ENCODE data around the gene CDCA5.

CDCA5 gene

DNA sequence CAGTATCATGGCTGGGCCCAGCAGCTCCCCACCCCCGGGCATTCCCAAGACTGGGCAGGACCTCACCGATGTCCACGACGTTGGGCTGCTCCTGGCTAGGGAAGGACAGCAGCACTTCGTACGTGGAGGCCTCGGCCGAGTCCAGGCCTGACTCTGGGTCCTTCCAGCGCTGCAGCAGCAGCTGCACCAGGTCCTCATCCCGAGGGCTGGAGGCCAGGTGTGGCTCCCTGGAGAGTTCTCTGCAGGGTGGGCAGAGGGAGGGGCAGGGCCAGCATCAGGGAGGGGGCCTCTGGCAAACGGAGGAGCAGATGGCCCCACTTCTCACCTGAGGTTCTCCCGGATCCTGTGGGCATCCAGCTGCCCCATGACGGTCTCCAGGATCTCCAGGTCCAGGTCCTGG is 25.8 kb downstream of the CDCA5 start:
- H3K9ac ChIP-seq (ENCODE audit: low read length), result no peak overlapping the region
- peaks cover 22% of the 10 kb centered on the region for H3K4me1 ChIP-seq (ENCODE audit: insufficient read depth, low read length, severe bottlenecking)
- no peaks in the 10 kb centered on the region for H3K27me3 ChIP-seq (ENCODE audit: insufficient read depth, low read length)
- H4K20me1 ChIP-seq (ENCODE audit: insufficient read depth, low read length), result no peaks in the 10 kb centered on the region
- H3K4me2 ChIP-seq (ENCODE audit: low read length), result no peak overlapping the region
- no peaks in the 10 kb centered on the region for H3K36me3 ChIP-seq (ENCODE audit: insufficient read depth, low read length)
- H3K79me2 ChIP-seq (ENCODE audit: insufficient read depth, low read length), result no peaks in the 10 kb centered on the region
- H2AFZ ChIP-seq (ENCODE audit: low read length), result no peak overlapping the region
- no peaks in the 10 kb centered on the region for H3F3A ChIP-seq (ENCODE audit: insufficient read depth, low read length)
- no peak overlapping the region for H3K27ac ChIP-seq (ENCODE audit: low read depth, low read length, poor library complexity, severe bottlenecking)
- no peaks in the 10 kb centered on the region for H3K9me2 ChIP-seq (ENCODE audit: low read depth, low read length)
- H3K9me3 ChIP-seq (ENCODE audit: low read length), result no peaks in the 10 kb centered on the region
- H3K4me3 ChIP-seq (ENCODE audit: low read depth, low read length, poor library complexity, severe bottlenecking), result no peak overlapping the region
- TF ChIP-seq EZH2 (IDR thresholded peaks at IDR 0.05; ENCODE audit: borderline replicate concordance, low read length), result no peak
- TF ChIP-seq, protein P1, sequence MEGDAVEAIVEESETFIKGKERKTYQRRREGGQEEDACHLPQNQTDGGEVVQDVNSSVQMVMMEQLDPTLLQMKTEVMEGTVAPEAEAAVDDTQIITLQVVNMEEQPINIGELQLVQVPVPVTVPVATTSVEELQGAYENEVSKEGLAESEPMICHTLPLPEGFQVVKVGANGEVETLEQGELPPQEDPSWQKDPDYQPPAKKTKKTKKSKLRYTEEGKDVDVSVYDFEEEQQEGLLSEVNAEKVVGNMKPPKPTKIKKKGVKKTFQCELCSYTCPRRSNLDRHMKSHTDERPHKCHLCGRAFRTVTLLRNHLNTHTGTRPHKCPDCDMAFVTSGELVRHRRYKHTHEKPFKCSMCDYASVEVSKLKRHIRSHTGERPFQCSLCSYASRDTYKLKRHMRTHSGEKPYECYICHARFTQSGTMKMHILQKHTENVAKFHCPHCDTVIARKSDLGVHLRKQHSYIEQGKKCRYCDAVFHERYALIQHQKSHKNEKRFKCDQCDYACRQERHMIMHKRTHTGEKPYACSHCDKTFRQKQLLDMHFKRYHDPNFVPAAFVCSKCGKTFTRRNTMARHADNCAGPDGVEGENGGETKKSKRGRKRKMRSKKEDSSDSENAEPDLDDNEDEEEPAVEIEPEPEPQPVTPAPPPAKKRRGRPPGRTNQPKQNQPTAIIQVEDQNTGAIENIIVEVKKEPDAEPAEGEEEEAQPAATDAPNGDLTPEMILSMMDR (IDR thresholded peaks at IDR 0.05; ENCODE audit: low read length), result no peak

DNA sequence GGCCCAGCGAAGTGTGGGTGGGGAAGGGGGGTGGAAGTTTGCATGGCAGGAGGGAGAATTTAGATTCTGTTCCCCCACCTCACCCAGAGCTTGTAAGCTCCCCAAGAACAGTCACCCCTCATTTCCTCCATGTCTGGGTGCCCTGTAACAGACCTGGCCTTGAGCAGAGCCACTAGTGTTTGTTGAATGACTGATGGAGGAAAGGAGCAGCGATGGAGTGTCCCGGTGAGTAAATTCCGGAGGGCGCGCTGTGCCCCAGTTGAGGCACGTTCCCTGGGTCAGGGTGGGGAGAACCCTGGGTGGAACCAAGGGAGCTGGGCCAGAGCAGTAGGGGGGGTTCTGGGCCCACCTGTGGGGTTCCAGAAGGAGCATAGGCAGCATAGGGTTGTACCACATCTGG is 26.3 kb downstream of the CDCA5 start:
- TF ChIP-seq, protein P1 (IDR thresholded peaks at IDR 0.05; ENCODE audit: low read length), result no peak
- no peak for TF ChIP-seq EZH2 (IDR thresholded peaks at IDR 0.05; ENCODE audit: borderline replicate concordance, low read length)
- Histone ChIP-seq H3K79me2 (ENCODE audit: insufficient read depth, low read length) (no peaks in the 10 kb centered on the region), H4K20me1 (ENCODE audit: insufficient read depth, low read length) (no peaks in the 10 kb centered on the region), H3K4me2 (ENCODE audit: low read length) (no peak overlapping the region), H3K4me1 (ENCODE audit: insufficient read depth, low read length, severe bottlenecking) (peaks cover 23% of the 10 kb centered on the region), H3K9ac (ENCODE audit: low read length) (no peak overlapping the region), H3K9me3 (ENCODE audit: low read length) (no peaks in the 10 kb centered on the region), H3K27ac (ENCODE audit: low read depth, low read length, poor library complexity, severe bottlenecking) (no peak overlapping the region), H3K4me3 (ENCODE audit: low read depth, low read length, poor library complexity, severe bottlenecking) (no peak overlapping the region), H3K9me2 (ENCODE audit: low read depth, low read length) (no peaks in the 10 kb centered on the region), H3F3A (ENCODE audit: insufficient read depth, low read length) (no peaks in the 10 kb centered on the region), H3K27me3 (ENCODE audit: insufficient read depth, low read length) (no peaks in the 10 kb centered on the region), H3K36me3 (ENCODE audit: insufficient read depth, low read length) (no peaks in the 10 kb centered on the region), H2AFZ (ENCODE audit: low read length) (no peak overlapping the region)

DNA sequence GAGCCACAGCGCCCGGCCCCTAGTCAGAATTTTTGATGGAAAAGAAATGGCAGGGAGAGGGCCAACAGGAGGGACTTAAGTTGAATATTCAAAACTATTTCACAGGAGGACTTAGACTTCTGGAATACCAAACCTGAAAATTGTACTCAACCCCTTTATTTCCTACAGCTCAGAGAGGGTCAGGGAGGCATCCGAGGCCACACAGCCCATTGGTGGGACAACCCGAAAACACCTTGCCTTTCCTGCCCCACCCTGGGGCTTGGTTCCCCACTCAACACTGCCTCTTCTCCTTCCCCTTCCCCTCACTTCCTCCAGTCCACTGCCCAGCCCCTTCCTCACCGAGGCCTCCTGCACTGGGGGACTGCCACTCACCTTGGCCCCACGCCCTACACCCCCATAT is 26.8 kb downstream of the CDCA5 start:
- no peaks in the 10 kb centered on the region for H3K36me3 ChIP-seq (ENCODE audit: insufficient read depth, low read length)
- H3K4me3 ChIP-seq (ENCODE audit: low read depth, low read length, poor library complexity, severe bottlenecking), result no peak overlapping the region
- H3K9me3 ChIP-seq (ENCODE audit: low read length), result no peaks in the 10 kb centered on the region
- H3K4me1 ChIP-seq (ENCODE audit: insufficient read depth, low read length, severe bottlenecking), result peaks cover 23% of the 10 kb centered on the region
- H2AFZ ChIP-seq (ENCODE audit: low read length), result no peak overlapping the region
- H3K79me2 ChIP-seq (ENCODE audit: insufficient read depth, low read length), result no peaks in the 10 kb centered on the region
- no peaks in the 10 kb centered on the region for H4K20me1 ChIP-seq (ENCODE audit: insufficient read depth, low read length)
- H3K27ac ChIP-seq (ENCODE audit: low read depth, low read length, poor library complexity, severe bottlenecking), result no peak overlapping the region
- no peak overlapping the region for H3K4me2 ChIP-seq (ENCODE audit: low read length)
- no peak for TF ChIP-seq EZH2 (IDR thresholded peaks at IDR 0.05; ENCODE audit: borderline replicate concordance, low read length)
- TF ChIP-seq, protein P1 (IDR thresholded peaks at IDR 0.05; ENCODE audit: low read length), result no peak
- H3F3A ChIP-seq (ENCODE audit: insufficient read depth, low read length), result no peaks in the 10 kb centered on the region
- H3K27me3 ChIP-seq (ENCODE audit: insufficient read depth, low read length), result no peaks in the 10 kb centered on the region
- H3K9me2 ChIP-seq (ENCODE audit: low read depth, low read length), result no peaks in the 10 kb centered on the region
- no peak overlapping the region for H3K9ac ChIP-seq (ENCODE audit: low read length)

Data from OCI-LY1 (cell line).